H1 (cell line): ENCODE measurements around the gene FAM83C. TPM values are rescaled to one million over a fixed set of nuclear protein-coding genes. Genes with fewer than 3 reads are reported as not detected.

Source experiments
- CBX5 ChIP-seq: fragments of 300-800, 300-1000 bp; sonication (generic); IDR thresholded peaks from 2 replicates; pipeline ENCODE4 v1.7.1; 2016; ENCODE audit warnings: antibody characterized with exemption, low read length, low read depth
- GABPA ChIP-seq: IDR thresholded peaks from 2 replicates; pipeline ENCODE4 v1.6.1; 2011; ENCODE audit warnings: mild to moderate bottlenecking, low read length, moderate library complexity, borderline replicate concordance; ENCODE audit not compliant: insufficient read depth
- KDM1A ChIP-seq: fragments of 200-600, 300-600 bp; sonication (generic); IDR thresholded peaks from 2 replicates; pipeline ENCODE4 v1.7.1; 2016; ENCODE audit warnings: mild to moderate bottlenecking, low read length, borderline replicate concordance
- KDM4A ChIP-seq: IDR thresholded peaks from one replicate; pipeline ENCODE4 v1.7.1; 2012; ENCODE audit warnings: low read depth, mild to moderate bottlenecking, moderate library complexity, low read length, inconsistent platforms; ENCODE audit not compliant: severe bottlenecking
- RFX5 ChIP-seq: IDR thresholded peaks from 2 replicates; pipeline ENCODE4 v1.6.1; 2011; ENCODE audit warnings: low read depth, low read length, improper control_type of control experiment, borderline replicate concordance
- polyA plus RNA-seq, 7 experiments: library from polyadenylated mRNA; depleted of rRNA in 3 of 7; stranded (reverse) in 5 of 7; unstranded in 2 of 7; fragments of >200 nt in 5 of 7; fragments of 200-250 nt in 2 of 7; gene quantifications; 1 replicate in 5 of 7; 2 replicates in 1 of 7; 4 replicates in 1 of 7; pipeline versions ENCODE4 v1.2.1 to v1.2.3, GENCODE V29; 2011 to 2013; ENCODE audit warnings: missing spikeins in 2 of 7, mixed read lengths in 2 of 7
- total RNA-seq: library from RNA; stranded (reverse); fragmentation: NEBNext Ultra II Directional; extraction: Animal tissue kit (Norgen Biotek cat#: 25700); gene quantifications from 2 replicates; pipeline ENCODE4 v1.2.1, GENCODE V29; 2021

Gene FAM83C
- total and polyA plus RNA-seq, 2 of the 8 experiments (the other 6 are each of a cell fraction or from before 2014, with no cell fraction given): not detected

- no peak for TF ChIP-seq CBX5
- no peak for TF ChIP-seq KDM1A
- TF ChIP-seq KDM4A: no peak
- no peak for TF ChIP-seq RFX5
- no peak for TF ChIP-seq GABPA
Observed at GRCh38 chr20:35292504-35293285, 470 bp upstream of the FAM83C start (continued).
